Choroid plexus epithelial cell (primary cell): Measurements from ENCODE around the gene NRDE2.
"Not testable (repeated sequence)": the region's sequence is repeated elsewhere in the genome, so short reads cannot be mapped to it uniquely, and the experiment has no call there.

ENCODE experiments used
- DNase-seq: peaks from one replicate; pipeline ENCODE4 v3.0.0-alpha.2; 2010; ENCODE audit warnings: low read depth
- H3K4me3 ChIP-seq: 2 replicates; pipeline ENCODE4 v1.5.1; 2011; ENCODE audit warnings: low read depth, mild to moderate bottlenecking, control low read depth, low read length, moderate library complexity
- CTCF ChIP-seq: conservative IDR thresholded peaks from 2 replicates; pipeline ENCODE4 v1.5.1; 2011; ENCODE audit warnings: low read depth, mild to moderate bottlenecking, control low read depth, inconsistent platforms, low read length, moderate library complexity

NRDE2 gene

DNA sequence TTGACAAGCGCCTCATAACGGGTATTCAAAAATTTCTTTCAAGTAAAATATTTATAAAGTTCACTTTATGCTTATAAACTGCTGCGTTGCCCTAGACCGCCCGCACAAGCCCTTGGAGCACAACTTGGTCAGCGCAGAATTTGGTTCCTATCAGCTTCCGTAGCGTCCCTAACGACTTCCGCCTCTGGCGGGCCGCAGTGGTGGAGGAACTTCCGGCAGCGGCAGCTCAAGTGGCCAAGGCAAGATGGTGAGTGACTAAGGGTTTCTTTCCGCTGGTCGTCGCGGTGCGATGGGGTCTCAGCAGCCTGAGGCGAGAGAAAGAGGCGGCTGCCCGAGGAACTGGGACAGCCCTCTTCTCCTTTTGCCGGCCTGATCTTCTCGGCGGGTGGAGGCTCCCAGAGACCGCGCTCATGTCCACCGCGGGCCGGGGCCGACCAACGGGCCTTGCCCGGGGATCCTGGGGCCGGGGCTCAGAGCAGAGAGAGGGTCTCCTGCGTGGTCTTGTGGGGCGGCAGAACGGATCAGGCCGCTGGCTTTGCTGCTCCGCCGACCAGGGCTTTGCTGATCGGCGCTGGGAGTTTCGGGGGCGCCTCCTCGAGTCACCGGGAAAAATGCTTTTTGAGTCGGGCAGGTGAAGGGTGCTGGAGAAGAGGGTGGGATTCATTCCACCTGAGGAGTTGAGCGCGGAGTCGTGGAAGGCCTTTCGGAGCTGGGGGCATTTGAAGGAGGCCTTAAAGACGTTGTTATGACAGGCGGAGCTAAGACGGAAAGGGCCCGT, 75.2 kb downstream of the NRDE2 start, which contains the start of gene PSMC1:
TSS of gene PSMC1 (plus strand) at position 200 of the 778 bp plus-strand sequence. CDS start at position 245, 45 bp downstream.
- no peak for TF ChIP-seq CTCF

GRCh38 chr14:90255871-90256270, 75.9 kb downstream of the NRDE2 start:
- H3K4me3 ChIP-seq: peak overlapping the region; percentile 96
- no peak for DNase-seq
- TF ChIP-seq CTCF: no peak

More for the DNA sequence above, 75.2 kb downstream of the NRDE2 start, which contains the start of gene PSMC1:
- peak; percentile 95 for DNase-seq
- H3K4me3 ChIP-seq: peak within 1 kb of the TSS; percentile 96

GRCh38 chr14:90253826-90254225, 77.9 kb downstream of the NRDE2 start:
- no peak overlapping the region for H3K4me3 ChIP-seq
- no peak for TF ChIP-seq CTCF
- no peak for DNase-seq

DNA sequence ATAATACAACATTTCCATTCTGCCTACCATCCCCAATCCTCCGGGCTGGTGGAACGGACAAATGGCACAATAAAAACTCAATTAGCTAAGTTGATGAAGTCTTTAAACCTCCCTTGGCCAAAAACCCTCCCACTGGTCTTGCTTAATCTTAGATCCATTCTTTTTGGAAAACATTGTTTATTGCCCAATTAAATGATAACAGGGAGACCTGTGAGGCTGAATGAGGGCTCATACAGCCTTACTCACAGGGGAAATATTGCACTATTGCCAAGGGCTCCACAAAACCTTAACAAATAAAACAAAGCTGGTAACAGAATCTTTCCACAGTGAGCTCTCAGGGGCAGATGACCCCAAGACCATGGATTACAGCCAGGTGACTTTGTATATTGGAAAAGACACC, 83.1 kb downstream of the NRDE2 start:
- no peak for DNase-seq
- no peak overlapping the region for H3K4me3 ChIP-seq
- no peak for TF ChIP-seq CTCF

DNA sequence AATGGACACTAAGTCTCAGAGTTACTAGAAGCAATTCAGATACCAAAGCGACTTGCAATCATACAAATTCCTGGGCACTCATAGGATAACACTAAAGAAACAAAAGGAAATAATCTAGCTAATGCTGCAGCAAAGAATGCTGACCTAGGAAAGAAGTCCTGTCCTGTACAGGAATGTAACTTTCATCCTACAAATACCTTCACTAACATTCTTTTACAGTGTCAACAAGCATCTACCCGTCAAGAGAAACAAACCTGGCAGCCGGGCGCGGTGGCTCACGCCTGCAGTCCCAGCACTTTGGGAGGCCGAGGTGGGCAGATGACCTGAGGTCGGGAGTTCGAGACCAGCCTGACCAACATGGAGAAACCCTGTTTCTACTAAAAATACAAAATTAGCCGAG, 84.3 kb downstream of the NRDE2 start:
- not testable (repeated sequence) for H3K4me3 ChIP-seq, DNase-seq

DNA sequence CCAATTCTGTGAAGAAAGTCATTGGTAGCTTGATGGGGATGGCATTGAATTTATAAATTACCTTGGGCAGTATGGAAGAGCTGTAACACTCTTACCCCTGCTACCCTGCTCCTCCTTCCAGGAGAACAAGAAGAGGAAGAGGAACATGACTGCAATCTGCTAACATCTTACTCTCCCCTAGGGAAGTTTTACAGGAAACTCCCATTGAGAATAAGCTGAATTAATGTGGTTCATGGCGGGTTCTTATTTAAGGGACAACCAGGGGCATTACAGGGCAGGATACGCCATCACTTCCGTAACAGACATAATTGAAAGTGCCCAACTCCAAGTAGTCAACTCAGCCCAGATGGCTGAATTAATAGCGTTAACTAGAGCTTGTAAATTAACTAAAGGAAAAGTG, 84.8 kb downstream of the NRDE2 start:
- H3K4me3 ChIP-seq: no peak overlapping the region
- no peak for DNase-seq
- TF ChIP-seq CTCF: no peak

DNA sequence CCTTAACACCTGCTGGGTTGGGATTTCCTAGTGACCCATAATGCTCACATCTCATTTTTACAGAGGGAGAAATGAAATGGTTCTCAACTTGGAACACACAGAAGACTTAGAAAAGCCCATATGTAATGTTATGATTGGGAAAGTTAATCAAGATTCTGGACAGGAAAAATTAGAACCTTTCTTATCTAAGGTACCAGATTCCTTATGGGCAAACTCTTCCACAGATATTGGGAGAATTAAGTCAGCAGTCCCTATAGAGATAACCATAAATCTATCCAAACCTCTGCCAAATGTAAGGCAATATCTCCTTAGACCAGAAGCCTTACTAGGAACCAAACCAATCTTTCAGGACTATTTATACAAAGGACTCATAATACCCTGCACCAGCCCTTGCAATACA, 89.3 kb downstream of the NRDE2 start:
- H3K4me3 ChIP-seq: no peak overlapping the region
- TF ChIP-seq CTCF: no peak
- DNase-seq: no peak
